Measurements from ENCODE around the gene MYLK.

Gene MYLK

GRCh38 chr3:123872621-123873020 lies 11.5 kb downstream of the MYLK start:
- DNase-seq (ENCODE audit: low read depth): no peak

GRCh38 chr3:123871946-123872345 lies 12.2 kb downstream of the MYLK start:
- DNase-seq (ENCODE audit: low read depth): no peak

DNA sequence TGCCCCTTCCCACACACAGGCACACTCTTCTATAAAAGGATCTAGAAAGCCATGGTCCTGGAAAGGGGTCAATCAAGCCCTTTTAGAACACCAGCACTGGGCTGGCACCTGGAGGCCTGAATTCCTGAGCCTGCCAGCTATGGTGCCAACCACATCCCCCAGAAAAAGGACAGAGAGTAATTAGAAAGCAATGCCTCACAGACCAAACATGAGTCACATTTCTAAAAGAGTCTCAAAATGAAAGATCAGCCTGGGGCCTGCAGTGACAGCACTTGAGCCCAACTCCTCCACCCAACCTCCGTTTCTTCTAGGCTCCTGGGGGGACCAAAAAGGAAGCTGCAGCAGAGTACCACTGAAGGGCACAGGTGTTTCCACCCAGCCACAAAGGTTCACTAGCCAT lies 14.1 kb downstream of the MYLK start:
- DNase-seq (ENCODE audit: low read depth): peak; percentile 78

- DNase-seq (ENCODE audit: low read depth): peak; percentile 27
Observed at GRCh38 chr3:123869165-123869564, 15.0 kb downstream of the MYLK start.

DNA sequence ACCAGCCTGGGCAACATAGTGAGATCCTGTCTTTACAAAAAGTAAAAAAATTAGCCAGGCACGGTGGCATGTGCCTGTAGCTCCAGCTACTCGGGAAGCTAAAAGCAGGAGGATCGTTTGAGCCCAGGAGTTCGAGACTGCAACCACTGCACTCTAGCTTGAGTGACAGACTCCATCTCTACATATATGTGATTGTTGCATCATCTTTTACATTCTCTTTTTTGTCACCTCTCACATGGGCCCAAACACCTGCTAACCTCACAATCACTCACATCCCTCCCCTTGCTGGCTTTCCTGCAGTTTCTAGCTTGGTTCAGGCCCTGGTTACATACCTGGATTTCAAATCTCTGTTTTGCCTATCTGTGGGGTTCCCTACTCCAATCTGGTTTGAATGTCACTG lies 19.4 kb downstream of the MYLK start:
- DNase-seq (ENCODE audit: low read depth): no peak

DNA sequence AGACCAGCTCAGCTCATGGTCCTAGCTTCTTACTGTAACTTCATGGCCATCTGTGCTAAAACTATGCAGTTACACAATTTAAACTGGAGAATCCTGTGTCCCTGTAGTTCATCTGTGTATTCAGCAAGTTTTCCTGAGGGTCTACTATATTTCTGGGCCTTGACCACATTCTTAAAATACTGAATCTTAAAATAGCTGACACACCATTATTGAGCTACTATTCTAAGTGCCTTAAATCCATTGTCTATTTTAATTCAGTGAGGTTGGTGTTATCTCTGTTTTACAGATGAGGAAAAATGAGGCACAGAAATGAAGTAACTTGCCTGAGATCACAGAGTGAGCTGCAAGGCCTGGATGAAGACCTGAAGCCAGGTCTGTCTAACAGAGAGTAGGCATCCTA lies 22.0 kb downstream of the MYLK start:
- no peak for DNase-seq (ENCODE audit: low read depth)

- DNase-seq (ENCODE audit: low read depth): peak; percentile 54
Observed at GRCh38 chr3:123861081-123861836, 22.9 kb downstream of the MYLK start.

- peak; percentile 83 for DNase-seq (ENCODE audit: low read depth)
Observed at GRCh38 chr3:123859177-123859576, 25.0 kb downstream of the MYLK start.

- no peak for DNase-seq (ENCODE audit: low read depth)
Observed at GRCh38 chr3:123854905-123855304, 29.2 kb downstream of the MYLK start.

GRCh38 chr3:123853686-123854372 lies 30.3 kb downstream of the MYLK start:
- peak; percentile 64 for DNase-seq (ENCODE audit: low read depth)

DNA sequence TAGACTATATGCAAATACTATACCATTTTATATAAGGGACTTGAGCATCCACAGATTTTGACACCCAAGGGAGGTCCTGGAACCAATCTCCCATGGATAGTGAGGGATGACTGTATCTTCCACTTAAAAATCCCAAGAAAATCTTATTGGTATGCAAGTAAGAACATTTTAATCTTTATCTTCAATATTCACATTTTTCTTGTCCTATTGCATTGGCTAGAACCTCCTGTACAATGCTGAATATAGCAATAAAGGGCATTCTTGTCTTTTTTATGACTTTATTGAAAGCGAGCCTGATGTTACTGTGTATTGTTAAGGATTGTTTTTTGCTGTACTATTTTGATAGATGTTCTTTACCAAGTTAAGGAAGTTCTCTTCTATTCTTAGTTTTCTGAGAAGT lies 36.9 kb downstream of the MYLK start:
- DNase-seq (ENCODE audit: low read depth): no peak

GRCh38 chr3:123843668-123844067 lies 40.5 kb downstream of the MYLK start:
- DNase-seq (ENCODE audit: low read depth): peak; percentile 80

DNA sequence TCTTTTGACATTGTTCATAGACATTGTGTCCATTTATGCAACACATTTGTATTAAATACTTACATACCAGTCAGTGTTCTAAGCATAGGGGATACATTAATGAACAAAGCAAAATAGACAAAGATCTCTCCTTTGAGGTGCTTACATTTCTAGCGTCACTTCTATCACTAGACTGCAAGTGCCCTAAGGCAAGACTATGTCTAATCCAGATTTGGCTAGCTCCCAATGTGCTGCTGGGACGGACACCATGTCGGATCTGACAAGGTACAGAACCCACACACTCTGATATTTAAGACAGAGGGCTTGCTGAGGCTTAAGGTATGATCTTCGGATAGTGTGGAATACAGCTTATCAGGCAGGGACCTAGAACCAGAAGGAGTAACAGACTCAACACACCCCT lies 41.4 kb downstream of the MYLK start:
- DNase-seq (ENCODE audit: low read depth): no peak

- DNase-seq (ENCODE audit: low read depth): peak; percentile 68
Observed at GRCh38 chr3:123841476-123842238, 42.5 kb downstream of the MYLK start.

- no peak for DNase-seq (ENCODE audit: low read depth)
Observed at GRCh38 chr3:123840961-123841360, 43.2 kb downstream of the MYLK start.

- no peak for DNase-seq (ENCODE audit: low read depth)
Observed at GRCh38 chr3:123837858-123838257, 46.3 kb downstream of the MYLK start.

GRCh38 chr3:123834631-123835030 lies 49.5 kb downstream of the MYLK start:
- peak; percentile 99 for DNase-seq (ENCODE audit: low read depth)

DNA sequence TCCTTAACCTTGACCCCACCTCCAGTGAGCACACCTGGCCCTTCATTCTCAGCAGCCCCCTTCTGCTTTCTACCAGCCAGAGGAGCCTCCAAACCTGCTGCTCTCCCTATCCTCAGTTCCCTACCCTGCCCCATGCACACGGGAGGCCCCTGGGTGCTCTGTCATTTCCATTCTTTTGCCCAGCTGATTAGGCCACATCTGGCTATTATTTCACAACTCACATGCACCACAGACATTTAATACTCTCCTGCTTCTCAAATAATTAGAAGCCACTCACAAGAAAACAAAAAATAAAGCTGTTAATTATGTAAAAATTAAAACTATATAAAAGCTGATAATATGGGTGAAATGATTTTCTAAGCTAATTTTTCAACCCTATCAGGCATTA lies 50.7 kb downstream of the MYLK start:
- DNase-seq (ENCODE audit: low read depth): no peak

GRCh38 chr3:123832692-123833397 lies 51.3 kb downstream of the MYLK start:
- DNase-seq (ENCODE audit: low read depth): no peak

DNA sequence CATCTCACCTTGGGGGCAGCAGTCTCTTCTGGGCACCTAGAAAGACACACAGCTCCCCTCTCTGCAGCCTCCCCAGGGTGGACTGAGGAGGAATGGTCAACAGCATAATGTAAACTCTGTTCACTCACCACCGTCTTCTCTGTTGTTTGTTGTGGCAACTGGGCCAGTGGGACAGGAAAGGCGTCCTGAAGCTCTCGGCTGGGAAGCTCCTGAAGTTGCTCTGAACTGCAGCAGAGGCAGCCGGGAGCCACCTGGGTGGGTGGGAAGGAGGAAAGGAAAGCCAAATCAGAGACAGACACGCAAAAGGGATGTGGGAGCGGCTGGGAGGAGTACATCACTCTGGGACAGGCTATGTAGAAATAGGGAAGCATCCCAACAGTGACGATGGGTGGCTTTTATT lies 52.7 kb downstream of the MYLK start:
- no peak for DNase-seq (ENCODE audit: low read depth)

GRCh38 chr3:123821920-123822319 lies 62.2 kb downstream of the MYLK start:
- no peak for DNase-seq (ENCODE audit: low read depth)

GRCh38 chr3:123819949-123820348 lies 64.2 kb downstream of the MYLK start:
- no peak for DNase-seq (ENCODE audit: low read depth)

All from EH (cell line).